Ishikawa (cell line): Measurements from ENCODE around the gene GLS2.

ENCODE experiments used
- CEBPB ChIP-seq: IDR thresholded peaks from 2 replicates; pipeline ENCODE4 v1.6.1; 2012
- CREB1 ChIP-seq: IDR thresholded peaks from 2 replicates; pipeline ENCODE4 v1.6.1; 2012; ENCODE audit warnings: low read depth
- EGR1 ChIP-seq: IDR thresholded peaks from 2 replicates; pipeline ENCODE4 v1.6.1; 2012
- EP300 ChIP-seq: IDR thresholded peaks from 2 replicates; pipeline ENCODE4 v1.6.1; 2012; ENCODE audit warnings: borderline replicate concordance
- FOXM1 ChIP-seq: IDR thresholded peaks from 2 replicates; pipeline ENCODE4 v1.6.1; 2012; ENCODE audit warnings: low read depth, borderline replicate concordance
- MAX ChIP-seq: IDR thresholded peaks from 2 replicates; pipeline ENCODE4 v1.6.1; 2012
- NFIC ChIP-seq: IDR thresholded peaks from 2 replicates; pipeline ENCODE4 v1.6.1; 2012
- RAD21 ChIP-seq: IDR thresholded peaks from 2 replicates; pipeline ENCODE4 v1.6.1; 2012; ENCODE audit warnings: low read depth
- TAF1 ChIP-seq: IDR thresholded peaks from 2 replicates; pipeline ENCODE4 v1.6.1; 2012; ENCODE audit warnings: low read depth, mild to moderate bottlenecking
- TCF12 ChIP-seq: IDR thresholded peaks from 2 replicates; pipeline ENCODE4 v1.6.1; 2012; ENCODE audit warnings: low read depth
- TEAD4 ChIP-seq: IDR thresholded peaks from 2 replicates; pipeline ENCODE4 v1.6.1; 2012
- YY1 ChIP-seq: IDR thresholded peaks from 2 replicates; pipeline ENCODE4 v1.6.1; 2012; ENCODE audit warnings: low read depth
- ZBTB7A ChIP-seq: IDR thresholded peaks from 2 replicates; pipeline ENCODE4 v1.6.1; 2012; ENCODE audit warnings: low read depth
- TF ChIP-seq, protein P1 (sequence below): IDR thresholded peaks from 2 replicates; pipeline ENCODE4 v1.6.1; 2012
- TF ChIP-seq, protein P2 (sequence below): IDR thresholded peaks from 2 replicates; pipeline ENCODE4 v1.6.1; 2012; ENCODE audit warnings: low read depth, mild to moderate bottlenecking

The GLS2 gene

GRCh38 chr12:56468216-56469006, 19.6 kb downstream of the GLS2 start, which contains the start of gene SPRYD4:
Gene SPRYD4 (plus strand): TSS chr12:56468578. CDS start chr12:56468592, 14 bp downstream.
- TF ChIP-seq CEBPB (no peak), EP300 (peak; percentile 54; the same call in 1 of the 2 replicates), RAD21 (peak; percentile 14; the same call in 1 of the 2 replicates), NFIC (peak; percentile 31; the same call in 1 of the 2 replicates), MAX (peak; percentile 100), CREB1 (peak; percentile 96), YY1 (peak; percentile 96), EGR1 (peak; percentile 96), FOXM1 (0 out of 2 replicates have a peak, but pooled peaks have one; percentile 45), TCF12 (peak; percentile 81), TEAD4 (no peak), ZBTB7A (no peak), TAF1 (peak; percentile 98)
- TF ChIP-seq, protein P1, sequence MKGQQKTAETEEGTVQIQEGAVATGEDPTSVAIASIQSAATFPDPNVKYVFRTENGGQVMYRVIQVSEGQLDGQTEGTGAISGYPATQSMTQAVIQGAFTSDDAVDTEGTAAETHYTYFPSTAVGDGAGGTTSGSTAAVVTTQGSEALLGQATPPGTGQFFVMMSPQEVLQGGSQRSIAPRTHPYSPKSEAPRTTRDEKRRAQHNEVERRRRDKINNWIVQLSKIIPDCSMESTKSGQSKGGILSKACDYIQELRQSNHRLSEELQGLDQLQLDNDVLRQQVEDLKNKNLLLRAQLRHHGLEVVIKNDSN: peak; percentile 97
- TF ChIP-seq, protein P2, sequence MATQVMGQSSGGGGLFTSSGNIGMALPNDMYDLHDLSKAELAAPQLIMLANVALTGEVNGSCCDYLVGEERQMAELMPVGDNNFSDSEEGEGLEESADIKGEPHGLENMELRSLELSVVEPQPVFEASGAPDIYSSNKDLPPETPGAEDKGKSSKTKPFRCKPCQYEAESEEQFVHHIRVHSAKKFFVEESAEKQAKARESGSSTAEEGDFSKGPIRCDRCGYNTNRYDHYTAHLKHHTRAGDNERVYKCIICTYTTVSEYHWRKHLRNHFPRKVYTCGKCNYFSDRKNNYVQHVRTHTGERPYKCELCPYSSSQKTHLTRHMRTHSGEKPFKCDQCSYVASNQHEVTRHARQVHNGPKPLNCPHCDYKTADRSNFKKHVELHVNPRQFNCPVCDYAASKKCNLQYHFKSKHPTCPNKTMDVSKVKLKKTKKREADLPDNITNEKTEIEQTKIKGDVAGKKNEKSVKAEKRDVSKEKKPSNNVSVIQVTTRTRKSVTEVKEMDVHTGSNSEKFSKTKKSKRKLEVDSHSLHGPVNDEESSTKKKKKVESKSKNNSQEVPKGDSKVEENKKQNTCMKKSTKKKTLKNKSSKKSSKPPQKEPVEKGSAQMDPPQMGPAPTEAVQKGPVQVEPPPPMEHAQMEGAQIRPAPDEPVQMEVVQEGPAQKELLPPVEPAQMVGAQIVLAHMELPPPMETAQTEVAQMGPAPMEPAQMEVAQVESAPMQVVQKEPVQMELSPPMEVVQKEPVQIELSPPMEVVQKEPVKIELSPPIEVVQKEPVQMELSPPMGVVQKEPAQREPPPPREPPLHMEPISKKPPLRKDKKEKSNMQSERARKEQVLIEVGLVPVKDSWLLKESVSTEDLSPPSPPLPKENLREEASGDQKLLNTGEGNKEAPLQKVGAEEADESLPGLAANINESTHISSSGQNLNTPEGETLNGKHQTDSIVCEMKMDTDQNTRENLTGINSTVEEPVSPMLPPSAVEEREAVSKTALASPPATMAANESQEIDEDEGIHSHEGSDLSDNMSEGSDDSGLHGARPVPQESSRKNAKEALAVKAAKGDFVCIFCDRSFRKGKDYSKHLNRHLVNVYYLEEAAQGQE: 0 out of 2 replicates have a peak, but pooled peaks have one; percentile 27

GRCh38 chr12:56462565-56462964, 25.4 kb downstream of the GLS2 start:
- TF ChIP-seq TAF1 (no peak), TCF12 (no peak), RAD21 (no peak), TEAD4 (no peak), NFIC (no peak), FOXM1 (no peak), EGR1 (no peak), ZBTB7A (no peak), MAX (no peak), EP300 (no peak), CEBPB (no peak)
- TF ChIP-seq, protein P1: no peak

DNA sequence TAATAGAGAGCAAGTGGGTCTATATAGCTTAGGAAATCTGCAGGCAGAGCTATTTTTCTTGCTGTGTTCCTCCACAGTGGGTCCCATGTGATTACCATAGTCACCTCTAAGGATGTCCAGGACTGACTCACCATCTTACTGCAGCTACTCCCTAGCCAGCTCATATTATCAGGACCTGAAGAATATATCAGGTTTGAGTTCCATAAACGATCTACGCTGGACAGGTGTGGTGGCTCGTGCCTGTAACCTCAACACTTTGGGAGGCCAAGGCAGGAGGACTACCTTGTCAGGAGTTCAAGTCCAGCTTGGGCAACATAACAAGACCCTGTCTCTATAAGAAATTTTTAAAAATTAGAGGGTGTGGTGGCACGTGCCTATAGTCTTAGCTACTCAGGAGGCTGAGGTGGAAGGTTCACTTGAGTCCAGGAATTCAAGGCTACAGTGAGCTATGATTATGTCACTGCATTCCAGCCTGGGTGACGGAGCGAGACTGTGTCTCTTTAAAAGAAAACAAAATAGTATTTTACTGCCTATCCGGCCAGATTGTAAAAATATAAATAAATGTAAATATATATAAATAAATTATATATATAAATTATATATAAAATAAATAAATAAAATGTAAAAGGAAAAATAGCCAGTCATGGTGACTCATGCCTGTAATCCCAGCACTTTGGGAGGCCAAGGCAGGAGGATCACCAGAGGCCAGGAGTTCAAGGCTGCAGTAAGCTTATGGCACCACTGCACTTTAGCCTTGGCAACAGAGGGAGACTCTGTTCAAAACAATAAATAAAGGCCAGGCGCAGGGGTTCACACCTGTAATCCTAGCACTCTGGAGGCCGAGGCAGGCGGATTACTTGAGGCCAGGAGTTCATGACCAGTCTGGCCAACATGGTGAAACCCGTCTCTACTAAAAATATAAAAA, 26.5 kb downstream of the GLS2 start:
- no peak for TF ChIP-seq RAD21
- no peak for TF ChIP-seq YY1
- no peak for TF ChIP-seq TAF1
- no peak for TF ChIP-seq NFIC
- peak; percentile 87 for TF ChIP-seq TEAD4
- TF ChIP-seq FOXM1: no peak
- no peak for TF ChIP-seq EP300
- no peak for TF ChIP-seq TCF12
- TF ChIP-seq ZBTB7A: no peak
- TF ChIP-seq, protein P1: no peak; the same call in 1 of the 2 replicates
- TF ChIP-seq, protein P2: no peak
- no peak for TF ChIP-seq EGR1
- TF ChIP-seq CEBPB: no peak
- TF ChIP-seq CREB1: no peak
- peak; percentile 42; the same call in 1 of the 2 replicates for TF ChIP-seq MAX

DNA sequence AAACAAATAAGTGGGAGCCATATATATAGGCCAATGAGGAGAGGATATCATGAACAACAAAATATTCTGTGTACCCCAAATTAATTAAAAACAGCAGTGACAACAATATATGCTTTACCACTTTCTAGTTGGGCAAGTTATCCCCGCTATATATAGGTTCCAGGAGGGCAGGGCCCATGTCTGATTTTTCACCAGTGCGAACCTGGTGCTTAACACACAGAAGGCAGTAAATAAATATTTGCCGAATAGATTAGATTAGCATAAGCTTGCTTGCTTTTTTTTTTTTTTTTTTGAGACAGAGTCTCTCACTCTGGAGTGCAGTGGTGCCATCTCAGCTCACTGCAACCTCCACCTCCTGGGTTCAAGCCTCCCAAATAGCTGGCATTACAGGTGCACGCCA, 30.1 kb downstream of the GLS2 start:
- TF ChIP-seq, protein P2: no peak
- TF ChIP-seq RAD21 (no peak), CEBPB (no peak), CREB1 (no peak), TAF1 (no peak), EP300 (no peak), MAX (no peak), TEAD4 (no peak), TCF12 (no peak), NFIC (no peak), ZBTB7A (no peak), YY1 (no peak), EGR1 (no peak)
- TF ChIP-seq, protein P1: no peak
